ENCODE results near the gene GHRHR.

GHRHR gene

GRCh38 chr7:30998180-30998579 lies 34.4 kb downstream of the GHRHR start:
- FAIRE-seq = no peak
- no peak for TF ChIP-seq POLR2A (IDR thresholded peaks at IDR 0.05; ENCODE audit: low read depth, low read length)
- DNase-seq (ENCODE audit: insufficient read length) = no peak

GRCh38 chr7:31000161-31000693 lies 36.5 kb downstream of the GHRHR start:
- DNase-seq (ENCODE audit: insufficient read length) = no peak
- TF ChIP-seq POLR2A (IDR thresholded peaks at IDR 0.05; ENCODE audit: low read depth, low read length) = no peak
- no peak for TF ChIP-seq POLR2AphosphoS5 (IDR thresholded peaks at IDR 0.05; ENCODE audit: low read depth, low read length)
- TF ChIP-seq TAF1 (IDR thresholded peaks at IDR 0.05; ENCODE audit: borderline replicate concordance, low read depth, low read length) = no peak
- no peak for FAIRE-seq

GRCh38 chr7:31000779-31001178 lies 37.0 kb downstream of the GHRHR start:
- FAIRE-seq = no peak
- no peak for DNase-seq (ENCODE audit: insufficient read length)
- no peak for TF ChIP-seq POLR2A (IDR thresholded peaks at IDR 0.05; ENCODE audit: low read depth, low read length)

GRCh38 chr7:31002256-31002655 lies 38.5 kb downstream of the GHRHR start:
- no peak for FAIRE-seq
- DNase-seq (ENCODE audit: insufficient read length) = no peak
- TF ChIP-seq POLR2A (IDR thresholded peaks at IDR 0.05; ENCODE audit: low read depth, low read length) (no peak), POLR2AphosphoS5 (IDR thresholded peaks at IDR 0.05; ENCODE audit: low read depth, low read length) (no peak), TAF1 (IDR thresholded peaks at IDR 0.05; ENCODE audit: borderline replicate concordance, low read depth, low read length) (no peak)

- TF ChIP-seq POLR2A (IDR thresholded peaks at IDR 0.05; ENCODE audit: low read depth, low read length) = no peak
- TF ChIP-seq TAF1 (IDR thresholded peaks at IDR 0.05; ENCODE audit: borderline replicate concordance, low read depth, low read length) = no peak
- TF ChIP-seq POLR2AphosphoS5 (IDR thresholded peaks at IDR 0.05; ENCODE audit: low read depth, low read length) = no peak
- FAIRE-seq (no peak), DNase-seq (ENCODE audit: insufficient read length) (no peak)
Observed at GRCh38 chr7:31003097-31003496, 39.3 kb downstream of the GHRHR start.

- FAIRE-seq (no peak), DNase-seq (ENCODE audit: insufficient read length) (no peak)
- TF ChIP-seq TAF1 (IDR thresholded peaks at IDR 0.05; ENCODE audit: borderline replicate concordance, low read depth, low read length) (no peak), POLR2AphosphoS5 (IDR thresholded peaks at IDR 0.05; ENCODE audit: low read depth, low read length) (no peak), POLR2A (IDR thresholded peaks at IDR 0.05; ENCODE audit: low read depth, low read length) (no peak)
Observed at GRCh38 chr7:31003721-31004120, 40.0 kb downstream of the GHRHR start.

GRCh38 chr7:31004393-31004792 lies 40.6 kb downstream of the GHRHR start:
- FAIRE-seq = no peak

GRCh38 chr7:31006857-31007256 lies 43.1 kb downstream of the GHRHR start:
- DNase-seq (ENCODE audit: insufficient read length) (no peak), FAIRE-seq (no peak)
- TF ChIP-seq POLR2A (IDR thresholded peaks at IDR 0.05; ENCODE audit: low read depth, low read length) (no peak), TAF1 (IDR thresholded peaks at IDR 0.05; ENCODE audit: borderline replicate concordance, low read depth, low read length) (no peak), POLR2AphosphoS5 (IDR thresholded peaks at IDR 0.05; ENCODE audit: low read depth, low read length) (no peak)

More at GRCh38 chr7:31004393-31004792, 40.6 kb downstream of the GHRHR start:
- TF ChIP-seq TAF1 (IDR thresholded peaks at IDR 0.05; ENCODE audit: borderline replicate concordance, low read depth, low read length) (no peak), POLR2A (IDR thresholded peaks at IDR 0.05; ENCODE audit: low read depth, low read length) (no peak), POLR2AphosphoS5 (IDR thresholded peaks at IDR 0.05; ENCODE audit: low read depth, low read length) (no peak)
- DNase-seq (ENCODE audit: insufficient read length) = no peak

- FAIRE-seq (no peak), DNase-seq (ENCODE audit: insufficient read length) (no peak)
- no peak for TF ChIP-seq TAF1 (IDR thresholded peaks at IDR 0.05; ENCODE audit: borderline replicate concordance, low read depth, low read length)
- no peak for TF ChIP-seq POLR2AphosphoS5 (IDR thresholded peaks at IDR 0.05; ENCODE audit: low read depth, low read length)
- no peak for TF ChIP-seq POLR2A (IDR thresholded peaks at IDR 0.05; ENCODE audit: low read depth, low read length)
Observed at GRCh38 chr7:31007634-31008033, 43.9 kb downstream of the GHRHR start.

- no peak for FAIRE-seq
- no peak for DNase-seq (ENCODE audit: insufficient read length)
- no peak for TF ChIP-seq POLR2AphosphoS5 (IDR thresholded peaks at IDR 0.05; ENCODE audit: low read depth, low read length)
- TF ChIP-seq POLR2A (IDR thresholded peaks at IDR 0.05; ENCODE audit: low read depth, low read length) = no peak
- no peak for TF ChIP-seq TAF1 (IDR thresholded peaks at IDR 0.05; ENCODE audit: borderline replicate concordance, low read depth, low read length)
Observed at GRCh38 chr7:31014826-31015225, 51.1 kb downstream of the GHRHR start.

- no peak for DNase-seq (ENCODE audit: insufficient read length)
- TF ChIP-seq POLR2AphosphoS5 (IDR thresholded peaks at IDR 0.05; ENCODE audit: low read depth, low read length) = no peak
- TF ChIP-seq TAF1 (IDR thresholded peaks at IDR 0.05; ENCODE audit: borderline replicate concordance, low read depth, low read length) = no peak
- TF ChIP-seq POLR2A (IDR thresholded peaks at IDR 0.05; ENCODE audit: low read depth, low read length) = no peak
- FAIRE-seq = no peak
Observed at GRCh38 chr7:31017032-31017675, 53.4 kb downstream of the GHRHR start.

GRCh38 chr7:31017721-31018120 lies 54.0 kb downstream of the GHRHR start:
- TF ChIP-seq POLR2A (IDR thresholded peaks at IDR 0.05; ENCODE audit: low read depth, low read length) (no peak), TAF1 (IDR thresholded peaks at IDR 0.05; ENCODE audit: borderline replicate concordance, low read depth, low read length) (no peak), POLR2AphosphoS5 (IDR thresholded peaks at IDR 0.05; ENCODE audit: low read depth, low read length) (no peak)
- no peak for DNase-seq (ENCODE audit: insufficient read length)
- FAIRE-seq = no peak

All from GM12892 (cell line).